ENCODE results near the gene NDRG3.

DNA sequence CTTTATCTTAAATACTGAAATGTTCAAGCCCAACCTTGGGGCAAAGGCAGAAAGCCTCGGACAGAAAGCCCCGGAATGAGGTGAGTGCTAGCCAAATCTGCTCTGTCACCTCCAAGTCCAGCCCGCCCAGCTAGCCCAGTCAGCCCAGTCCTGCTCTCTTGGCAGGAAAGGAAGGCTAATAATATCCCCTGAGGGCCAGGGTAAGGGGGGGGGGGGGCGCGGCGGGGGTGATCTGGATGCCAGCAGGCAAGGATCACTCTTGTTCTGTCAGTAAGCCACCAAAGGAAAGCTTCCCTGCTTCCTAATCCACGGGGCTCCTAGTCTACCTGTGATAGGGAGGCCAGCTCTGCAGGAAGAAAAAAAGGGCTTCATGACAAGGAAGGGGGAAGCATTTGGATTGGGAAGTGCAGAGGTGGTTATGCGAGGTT, 1.1 kb downstream of the NDRG3 start:
- no peak for TF ChIP-seq ZNF274 (IDR thresholded peaks at IDR 0.05; ENCODE audit: low read depth, low read length)
- no peak for TF ChIP-seq YY1 (IDR thresholded peaks at IDR 0.05; ENCODE audit: insufficient read depth, insufficient read length)

Data from NT2/D1 (cell line).